Fibroblast of pulmonary artery (primary cell): ENCODE results near the gene ANO10.

Experiments
- DNase-seq: peaks from one replicate; pipeline ENCODE4 v3.0.0-alpha.2; 2010; ENCODE audit warnings: low read depth
- H3K4me3 ChIP-seq: replicated peaks from 2 replicates; pipeline ENCODE4 v1.5.1; 2011; ENCODE audit warnings: low read depth, mild to moderate bottlenecking, control low read depth, low read length, moderate library complexity
- CTCF ChIP-seq: IDR thresholded peaks from 2 replicates; pipeline ENCODE4 v1.5.1; 2011; ENCODE audit warnings: mild to moderate bottlenecking, control low read depth, low read length, inconsistent platforms; ENCODE audit errors: missing control alignments

ANO10 gene

GRCh38 chr3:43649365-43649968 lies 27.7 kb upstream of the ANO10 start:
- TF ChIP-seq CTCF, result no peak
- H3K4me3 ChIP-seq, result no peak overlapping the region
- DNase-seq, result no peak

- no peak for DNase-seq
- H3K4me3 ChIP-seq, result no peak overlapping the region
- TF ChIP-seq CTCF, result no peak
These were observed 27.1 kb upstream of the ANO10 start for GRCh38 chr3:43648957-43649356.

- DNase-seq, result no peak
- H3K4me3 ChIP-seq, result no peak overlapping the region
- TF ChIP-seq CTCF, result no peak
These were observed 25.7 kb upstream of the ANO10 start for GRCh38 chr3:43647331-43648166.

- no peak for DNase-seq
- no peak for TF ChIP-seq CTCF
- no peak overlapping the region for H3K4me3 ChIP-seq
These were observed 22.6 kb upstream of the ANO10 start for GRCh38 chr3:43644443-43644842.

- TF ChIP-seq CTCF, result no peak
- H3K4me3 ChIP-seq, result no peak overlapping the region
- no peak for DNase-seq
These were observed 19.7 kb upstream of the ANO10 start for GRCh38 chr3:43641306-43642114.

GRCh38 chr3:43640681-43641080 lies 18.9 kb upstream of the ANO10 start:
- DNase-seq, result no peak
- no peak for TF ChIP-seq CTCF
- H3K4me3 ChIP-seq, result no peak overlapping the region
